Endothelial cell (in vitro differentiated cells): ENCODE data around the gene PHYKPL. TPM values are rescaled to one million over a fixed set of nuclear protein-coding genes. Genes with fewer than 3 reads are reported as not detected.
"Not testable (repeated sequence)": the region's sequence is repeated elsewhere in the genome, so short reads cannot be mapped to it uniquely, and the experiment has no call there.

ENCODE experiments used
- DNase-seq: peaks from one replicate; pipeline ENCODE4 v3.0.0; 2021; ENCODE audit warnings: low spot score
- H3K27ac Mint-ChIP-seq: one replicate; pipeline ENCODE4 v1.8.0; 2021; ENCODE audit warnings: mixed read lengths, inconsistent platforms; ENCODE audit not compliant: unreplicated experiment
- H3K27me3 Mint-ChIP-seq: one replicate; pipeline ENCODE4 v1.8.0; 2021; ENCODE audit warnings: mild to moderate bottlenecking, moderate library complexity, mixed read lengths, inconsistent platforms; ENCODE audit not compliant: unreplicated experiment
- H3K36me3 Mint-ChIP-seq: one replicate; pipeline ENCODE4 v1.8.0; 2021; ENCODE audit warnings: mild to moderate bottlenecking, low read depth, mixed read lengths, inconsistent platforms; ENCODE audit not compliant: unreplicated experiment
- H3K4me1 Mint-ChIP-seq: one replicate; pipeline ENCODE4 v1.8.0; 2021; ENCODE audit warnings: mild to moderate bottlenecking, mixed read lengths, inconsistent platforms; ENCODE audit not compliant: unreplicated experiment
- H3K4me3 Mint-ChIP-seq: one replicate; pipeline ENCODE4 v1.8.0; 2021; ENCODE audit warnings: mild to moderate bottlenecking, mixed read lengths, inconsistent platforms; ENCODE audit not compliant: unreplicated experiment
- H3K9me3 Mint-ChIP-seq: one replicate; pipeline ENCODE4 v1.8.0; 2021; ENCODE audit warnings: mixed read lengths, inconsistent platforms; ENCODE audit not compliant: unreplicated experiment
- total RNA-seq: library from RNA; stranded (reverse); fragmentation: NEBNext Ultra II Directional; extraction: Animal tissue kit (Norgen Biotek cat#: 25700); gene quantifications from one replicate; pipeline ENCODE4 v1.2.1, GENCODE V29; 2021; ENCODE audit not compliant: unreplicated experiment
- TF ChIP-seq, protein P1 (sequence below): fragments of 200-600 bp; sonication (generic); IDR thresholded peaks from one replicate; pipeline ENCODE4 v1.5.0; 2021; ENCODE audit warnings: antibody characterized with exemption; ENCODE audit not compliant: unreplicated experiment

The PHYKPL gene
- total RNA-seq, 1 donor from 2014 or later, result 53.1 TPM

DNA sequence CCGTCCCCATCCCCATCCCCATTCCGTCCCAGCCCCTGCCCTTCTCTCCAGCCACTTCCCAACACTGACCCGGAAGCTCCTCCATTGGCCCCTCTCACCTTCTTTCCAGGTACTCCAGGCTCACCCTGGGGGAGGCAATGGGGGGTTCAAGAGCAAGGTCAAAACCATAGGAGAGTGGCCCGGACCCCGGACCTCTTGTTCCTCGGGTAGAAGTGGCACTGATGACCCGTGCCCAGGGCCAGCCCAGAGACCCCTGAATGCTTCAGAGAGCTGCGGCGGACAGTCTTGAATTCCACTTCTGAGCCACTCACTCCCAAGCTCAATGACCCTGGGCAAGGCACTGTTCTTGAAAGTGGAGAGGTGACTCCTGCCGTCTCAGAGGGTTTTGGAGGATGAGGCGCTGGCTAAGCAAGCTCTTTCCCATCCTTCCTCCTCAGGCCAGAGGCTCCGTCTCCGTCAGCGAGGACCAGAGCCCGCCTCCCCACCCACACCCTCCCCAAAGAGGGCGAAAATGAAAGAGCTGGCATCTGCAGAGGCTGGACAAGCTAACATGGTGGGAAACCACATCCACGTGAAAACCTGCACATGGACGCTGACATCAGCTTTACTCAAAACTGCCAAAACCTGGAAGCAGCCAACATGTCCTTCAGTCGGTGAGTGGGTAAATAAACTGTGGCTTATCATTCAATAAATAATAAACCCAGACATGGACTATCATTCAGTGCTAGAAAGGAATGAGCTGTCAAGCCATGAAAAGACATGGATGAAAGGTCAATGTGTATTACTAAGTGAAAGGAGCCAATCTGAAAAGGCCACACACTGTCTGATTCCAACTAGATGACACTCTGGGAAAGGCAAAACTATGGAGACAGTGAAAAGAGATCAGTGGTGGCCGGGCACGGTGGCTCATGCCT lies 27.3 kb upstream of the PHYKPL start:
- Mint-ChIP-seq H3K36me3 (peaks cover 16% of the 10 kb centered on the region), H3K27ac (no peak overlapping the region), H3K9me3 (no peaks in the 10 kb centered on the region), H3K4me3 (no peak overlapping the region), H3K4me1 (peaks cover 6% of the 10 kb centered on the region), H3K27me3 (peaks cover 15% of the 10 kb centered on the region)
- TF ChIP-seq, protein P1, sequence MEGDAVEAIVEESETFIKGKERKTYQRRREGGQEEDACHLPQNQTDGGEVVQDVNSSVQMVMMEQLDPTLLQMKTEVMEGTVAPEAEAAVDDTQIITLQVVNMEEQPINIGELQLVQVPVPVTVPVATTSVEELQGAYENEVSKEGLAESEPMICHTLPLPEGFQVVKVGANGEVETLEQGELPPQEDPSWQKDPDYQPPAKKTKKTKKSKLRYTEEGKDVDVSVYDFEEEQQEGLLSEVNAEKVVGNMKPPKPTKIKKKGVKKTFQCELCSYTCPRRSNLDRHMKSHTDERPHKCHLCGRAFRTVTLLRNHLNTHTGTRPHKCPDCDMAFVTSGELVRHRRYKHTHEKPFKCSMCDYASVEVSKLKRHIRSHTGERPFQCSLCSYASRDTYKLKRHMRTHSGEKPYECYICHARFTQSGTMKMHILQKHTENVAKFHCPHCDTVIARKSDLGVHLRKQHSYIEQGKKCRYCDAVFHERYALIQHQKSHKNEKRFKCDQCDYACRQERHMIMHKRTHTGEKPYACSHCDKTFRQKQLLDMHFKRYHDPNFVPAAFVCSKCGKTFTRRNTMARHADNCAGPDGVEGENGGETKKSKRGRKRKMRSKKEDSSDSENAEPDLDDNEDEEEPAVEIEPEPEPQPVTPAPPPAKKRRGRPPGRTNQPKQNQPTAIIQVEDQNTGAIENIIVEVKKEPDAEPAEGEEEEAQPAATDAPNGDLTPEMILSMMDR, result no peak
- no peak for DNase-seq

DNA sequence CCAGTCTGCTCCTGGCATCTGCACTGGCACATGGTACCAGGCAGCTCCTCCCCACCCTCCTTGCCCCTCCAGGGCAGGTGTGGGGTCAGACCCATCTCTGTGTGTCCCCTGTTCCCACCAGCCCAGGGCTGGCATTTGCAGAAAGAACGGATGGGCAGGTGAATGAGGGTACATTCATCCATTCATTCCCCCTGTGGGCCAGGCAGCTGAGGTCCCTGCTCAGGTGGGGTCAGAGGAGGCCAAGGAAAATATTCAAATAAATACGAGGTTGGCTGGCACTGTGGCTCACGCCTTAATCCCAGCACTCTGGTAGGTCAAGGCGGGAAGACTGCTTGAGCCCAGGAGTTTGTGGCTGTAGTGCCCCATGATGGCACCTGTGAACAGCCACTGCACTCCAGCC lies 25.0 kb upstream of the PHYKPL start:
- DNase-seq, result no peak
- TF ChIP-seq, protein P1, result no peak
- no peak overlapping the region for H3K4me3 Mint-ChIP-seq
- H3K9me3 Mint-ChIP-seq, result no peaks in the 10 kb centered on the region
- peaks cover 5% of the 10 kb centered on the region for H3K36me3 Mint-ChIP-seq
- H3K4me1 Mint-ChIP-seq, result peaks cover 4% of the 10 kb centered on the region
- H3K27me3 Mint-ChIP-seq, result peaks cover 17% of the 10 kb centered on the region
- H3K27ac Mint-ChIP-seq, result no peak overlapping the region

DNA sequence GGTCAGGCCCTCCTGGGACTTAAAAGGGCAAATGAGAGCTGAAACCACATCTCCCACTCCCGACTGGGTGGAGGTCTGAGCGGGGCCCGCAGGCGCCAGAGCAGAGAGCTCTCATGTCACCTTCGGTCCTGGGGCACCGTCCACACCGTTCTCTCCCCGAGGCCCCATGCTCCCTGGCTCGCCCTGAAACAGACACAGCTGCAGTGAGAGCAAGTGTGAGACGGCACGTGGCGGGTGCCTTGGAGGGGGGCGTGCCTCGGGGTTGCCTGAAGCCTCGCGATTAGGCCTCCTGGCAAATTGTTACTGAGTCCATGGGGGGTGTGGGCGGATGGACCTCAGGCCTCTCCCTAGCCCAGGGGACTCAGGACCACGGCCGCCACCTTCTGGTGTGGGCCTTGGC lies 24.1 kb upstream of the PHYKPL start:
- H3K4me3 Mint-ChIP-seq, result no peak overlapping the region
- TF ChIP-seq, protein P1, result no peak
- H3K27ac Mint-ChIP-seq, result no peak overlapping the region
- no peak for DNase-seq
- H3K27me3 Mint-ChIP-seq, result peaks cover 14% of the 10 kb centered on the region
- H3K9me3 Mint-ChIP-seq, result no peaks in the 10 kb centered on the region
- no peaks in the 10 kb centered on the region for H3K4me1 Mint-ChIP-seq
- no peaks in the 10 kb centered on the region for H3K36me3 Mint-ChIP-seq

DNA sequence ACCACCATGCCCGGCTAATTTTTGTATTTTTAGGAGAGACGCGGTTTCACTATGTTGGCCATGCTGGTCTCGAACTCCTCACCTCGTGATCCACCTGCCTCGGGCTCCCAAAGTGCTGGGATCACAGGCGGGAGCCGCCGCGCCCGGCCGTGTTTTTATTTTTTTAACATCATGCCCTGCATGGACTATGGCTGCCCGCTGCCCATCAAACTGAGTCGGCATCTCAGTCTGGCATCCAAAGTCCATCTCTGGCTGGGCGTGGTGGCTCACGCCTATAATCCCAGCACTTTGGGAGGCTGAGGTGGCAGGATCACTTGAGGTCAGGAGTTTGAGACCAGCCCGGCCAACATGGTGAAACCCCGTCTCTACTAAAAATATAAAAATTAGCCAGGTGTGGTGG lies 21.0 kb upstream of the PHYKPL start:
- DNase-seq, H3K9me3 Mint-ChIP-seq: not testable (repeated sequence)
- H3K27me3 Mint-ChIP-seq, result peaks cover 16% of the 10 kb centered on the region

DNA sequence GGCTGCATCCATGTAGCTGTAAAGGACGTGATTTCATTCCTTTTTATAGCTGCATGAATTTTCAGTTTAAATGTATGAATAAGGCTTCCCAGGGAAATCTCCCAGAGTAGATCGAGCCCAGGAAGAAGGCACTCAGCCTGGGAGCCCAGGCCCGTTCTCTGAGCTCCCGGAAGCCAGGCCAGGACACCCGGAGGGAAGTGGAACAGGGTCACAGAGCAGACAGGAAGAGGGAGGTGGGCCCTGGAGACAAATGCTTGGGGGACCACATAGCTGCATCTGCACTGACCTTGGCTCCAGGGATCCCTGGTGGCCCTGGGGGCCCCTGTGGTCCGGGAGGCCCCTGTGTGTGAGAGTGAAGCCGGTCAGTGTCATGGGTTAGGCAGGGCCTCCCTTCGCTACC lies 19.7 kb upstream of the PHYKPL start:
- Mint-ChIP-seq H3K4me1 (no peaks in the 10 kb centered on the region), H3K36me3 (peaks cover 5% of the 10 kb centered on the region), H3K27ac (no peak overlapping the region), H3K9me3 (no peaks in the 10 kb centered on the region), H3K27me3 (peaks cover 14% of the 10 kb centered on the region), H3K4me3 (no peak overlapping the region)
- TF ChIP-seq, protein P1, result no peak
- no peak for DNase-seq

More for the DNA sequence above, 21.0 kb upstream of the PHYKPL start:
- H3K4me1 Mint-ChIP-seq, H3K27ac Mint-ChIP-seq, H3K36me3 Mint-ChIP-seq, H3K4me3 Mint-ChIP-seq: not testable (repeated sequence)
